Lower leg skin (tissue), 4 donors: ENCODE measurements around the gene KRTAP1-3. TPM values are rescaled to one million over a fixed set of nuclear protein-coding genes. Genes with fewer than 3 reads are reported as not detected.

ENCODE experiments used
- DNase-seq, 2 donors: peaks; one replicate each; pipeline ENCODE4 v3.0.0-alpha.2; 2019; ENCODE audit warnings: low spot score in 2 of 2
- H3K4me3 ChIP-seq: fragments of 200-600 bp; sonication (generic); 2 replicates; pipeline ENCODE4 v1.5.1; 2017; ENCODE audit warnings: mild to moderate bottlenecking, low read depth; ENCODE audit not compliant: poor library complexity, severe bottlenecking
- CTCF ChIP-seq, 3 donors: fragments of 450-650 bp; IDR thresholded peaks; one replicate each; pipeline ENCODE4 v1.5.1; 2016; ENCODE audit warnings: antibody characterized with exemption in 3 of 3, mild to moderate bottlenecking in 3 of 3, moderate library complexity in 2 of 3
- POLR2A ChIP-seq, 2 donors: fragments of 450-650 bp; IDR thresholded peaks; one replicate each; pipeline ENCODE4 v1.6.1; 2016 to 2017; ENCODE audit warnings: antibody characterized with exemption in 2 of 2, mild to moderate bottlenecking in 1 of 2, moderate library complexity in 1 of 2
- WGBS, 2 donors: methylation state at CpG; one replicate each; pipeline ENCODE4 v1.1.5; 2018; 5-methylcytosine and 5-hydroxymethylcytosine counted together
- intact Hi-C: fragments of 100-400 bp; cut with DNase I; formaldehyde crosslinking; loops from one replicate; pipeline ENCODE4 v1.15.0; 2023; ENCODE audit warnings: low total_unique reads
- total RNA-seq, 4 donors: library from RNA; depleted of rRNA; stranded (reverse); fragments of >200 nt; gene quantifications; one replicate each; pipeline ENCODE4 v1.1.0, GENCODE V29; 2016

Gene KRTAP1-3
- total RNA-seq, 4 donors from 2014 or later, result 1.6 to 107 TPM; not detected in 2

- intact Hi-C loops, result no loop called here
- no peak for DNase-seq
- no peak overlapping the region for H3K4me3 ChIP-seq
- TF ChIP-seq POLR2A (IDR thresholded peaks at IDR 0.05) (no peak), CTCF (IDR thresholded peaks at IDR 0.05) (no peak)
- 91 to 98% methylated on average over 3 of the region's 3 CpGs for whole genome bisulfite sequencing, 2 donors
Observed at GRCh38 chr17:41019415-41019814, 15.3 kb downstream of the KRTAP1-3 start.

GRCh38 chr17:41018541-41018940, 16.1 kb downstream of the KRTAP1-3 start:
- no peak for TF ChIP-seq CTCF (IDR thresholded peaks at IDR 0.05)
- no peak for TF ChIP-seq POLR2A (IDR thresholded peaks at IDR 0.05)
- H3K4me3 ChIP-seq, result no peak overlapping the region
- intact Hi-C loops, result no loop called here
- WGBS, 2 donors, result 67 to 82% methylated on average over 3 of the region's 3 CpGs
- DNase-seq, result no peak

GRCh38 chr17:41016578-41017215, 18.0 kb downstream of the KRTAP1-3 start:
- 86 to 87% methylated on average over 13 of the region's 13 CpGs for WGBS, 2 donors
- intact Hi-C loops, result no loop called here

GRCh38 chr17:41015454-41015853, 19.2 kb downstream of the KRTAP1-3 start:
- TF ChIP-seq POLR2A (IDR thresholded peaks at IDR 0.05) (no peak), CTCF (IDR thresholded peaks at IDR 0.05) (no peak)
- H3K4me3 ChIP-seq, result no peak overlapping the region
- DNase-seq, result no peak
- WGBS, 2 donors, result 72 to 74% methylated on average over 7 of the region's 7 CpGs
- intact Hi-C loops, result no loop called here

More at GRCh38 chr17:41016578-41017215, 18.0 kb downstream of the KRTAP1-3 start:
- H3K4me3 ChIP-seq, result no peak overlapping the region
- TF ChIP-seq CTCF (IDR thresholded peaks at IDR 0.05) (no peak), POLR2A (IDR thresholded peaks at IDR 0.05) (no peak)
- DNase-seq, result no peak

- DNase-seq, result no peak
- WGBS, 2 donors, result 19 to 23% methylated on average over 1 of the region's 1 CpG
- no peak overlapping the region for H3K4me3 ChIP-seq
- TF ChIP-seq CTCF (IDR thresholded peaks at IDR 0.05) (no peak), POLR2A (IDR thresholded peaks at IDR 0.05) (no peak)
- intact Hi-C loops, result no loop called here
Observed at GRCh38 chr17:41013606-41014005, 21.1 kb downstream of the KRTAP1-3 start.

GRCh38 chr17:41013181-41013580, 21.5 kb downstream of the KRTAP1-3 start:
- WGBS, 2 donors, result 68 to 78% methylated on average over 3 of the region's 3 CpGs
- no peak overlapping the region for H3K4me3 ChIP-seq
- intact Hi-C loops, result no loop called here
- no peak for DNase-seq
- no peak for TF ChIP-seq POLR2A (IDR thresholded peaks at IDR 0.05)
